Activated naive CD8-positive, alpha-beta T cell (primary cell): ENCODE results near the gene SLC9A9.
A peak's percentile ranks its signal among the peaks of the same experiment; 100 is the strongest.

Experiments used
- H3K27ac Mint-ChIP-seq: one replicate; pipeline ENCODE4 v1.8.0; 2021; ENCODE audit warnings: mixed read lengths
- H3K27me3 Mint-ChIP-seq: one replicate; pipeline ENCODE4 v1.8.0; 2021; ENCODE audit warnings: mixed read lengths
- H3K36me3 Mint-ChIP-seq: one replicate; pipeline ENCODE4 v1.8.0; 2021; ENCODE audit warnings: mixed read lengths
- H3K4me1 Mint-ChIP-seq: one replicate; pipeline ENCODE4 v1.8.0; 2021; ENCODE audit warnings: low read depth, mixed read lengths
- H3K4me3 Mint-ChIP-seq: one replicate; pipeline ENCODE4 v1.8.0; 2021; ENCODE audit warnings: mild to moderate bottlenecking, mixed read lengths
- H3K9me3 Mint-ChIP-seq: one replicate; pipeline ENCODE4 v1.8.0; 2021; ENCODE audit warnings: low read depth, mixed read lengths

SLC9A9 gene

GRCh38 chr3:143562789-143563188 is 285.5 kb downstream of the SLC9A9 start:
- H3K9me3 Mint-ChIP-seq: no peaks in the 10 kb centered on the region
- H3K4me3 Mint-ChIP-seq: no peak overlapping the region
- H3K27me3 Mint-ChIP-seq: no peaks in the 10 kb centered on the region
- H3K4me1 Mint-ChIP-seq: no peaks in the 10 kb centered on the region
- H3K36me3 Mint-ChIP-seq: peaks cover 18% of the 10 kb centered on the region
- no peak overlapping the region for H3K27ac Mint-ChIP-seq

GRCh38 chr3:143559296-143559695 is 289.0 kb downstream of the SLC9A9 start:
- peaks cover 31% of the 10 kb centered on the region for H3K36me3 Mint-ChIP-seq
- no peaks in the 10 kb centered on the region for H3K27me3 Mint-ChIP-seq
- no peaks in the 10 kb centered on the region for H3K4me1 Mint-ChIP-seq
- H3K4me3 Mint-ChIP-seq: no peak overlapping the region
- H3K9me3 Mint-ChIP-seq: peaks cover 4% of the 10 kb centered on the region
- H3K27ac Mint-ChIP-seq: no peak overlapping the region

GRCh38 chr3:143552851-143553250 is 295.4 kb downstream of the SLC9A9 start:
- no peak overlapping the region for H3K27ac Mint-ChIP-seq
- no peak overlapping the region for H3K4me3 Mint-ChIP-seq
- H3K27me3 Mint-ChIP-seq: no peaks in the 10 kb centered on the region
- no peaks in the 10 kb centered on the region for H3K4me1 Mint-ChIP-seq
- peaks cover 39% of the 10 kb centered on the region for H3K36me3 Mint-ChIP-seq
- peaks cover 4% of the 10 kb centered on the region for H3K9me3 Mint-ChIP-seq

DNA sequence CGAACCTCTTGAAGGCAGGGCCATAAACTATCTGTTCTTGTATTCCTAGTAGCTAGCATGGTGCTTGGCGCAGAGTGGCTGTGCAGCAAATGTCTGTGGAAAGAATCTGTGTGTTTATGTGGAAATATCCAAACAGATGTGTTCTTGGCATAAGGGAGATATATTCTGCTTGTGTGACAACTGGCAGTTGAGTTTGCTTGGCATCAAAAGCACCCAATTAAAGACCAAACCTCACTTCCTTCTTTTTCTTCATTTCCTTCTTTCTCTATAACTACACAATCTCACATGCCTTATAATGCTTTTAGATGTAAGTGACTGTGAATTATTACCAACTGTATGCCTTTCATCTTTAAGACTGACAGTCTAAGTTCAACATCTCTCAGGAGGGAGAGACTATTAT is 296.5 kb downstream of the SLC9A9 start:
- H3K4me3 Mint-ChIP-seq: no peak overlapping the region
- H3K36me3 Mint-ChIP-seq: peaks cover 45% of the 10 kb centered on the region
- H3K27me3 Mint-ChIP-seq: no peaks in the 10 kb centered on the region
- peaks cover 7% of the 10 kb centered on the region for H3K9me3 Mint-ChIP-seq
- no peak overlapping the region for H3K27ac Mint-ChIP-seq
- no peaks in the 10 kb centered on the region for H3K4me1 Mint-ChIP-seq

- no peaks in the 10 kb centered on the region for H3K4me1 Mint-ChIP-seq
- H3K27me3 Mint-ChIP-seq: no peaks in the 10 kb centered on the region
- peaks cover 11% of the 10 kb centered on the region for H3K9me3 Mint-ChIP-seq
- H3K4me3 Mint-ChIP-seq: no peak overlapping the region
- no peak overlapping the region for H3K27ac Mint-ChIP-seq
- H3K36me3 Mint-ChIP-seq: peaks cover 50% of the 10 kb centered on the region
Observed at GRCh38 chr3:143548861-143549497, 299.3 kb downstream of the SLC9A9 start.

- Mint-ChIP-seq H3K4me1 (no peaks in the 10 kb centered on the region), H3K36me3 (peaks cover 51% of the 10 kb centered on the region), H3K27me3 (no peaks in the 10 kb centered on the region), H3K4me3 (no peak overlapping the region), H3K27ac (no peak overlapping the region), H3K9me3 (peaks cover 11% of the 10 kb centered on the region)
Observed at GRCh38 chr3:143548393-143548792, 299.9 kb downstream of the SLC9A9 start.

DNA sequence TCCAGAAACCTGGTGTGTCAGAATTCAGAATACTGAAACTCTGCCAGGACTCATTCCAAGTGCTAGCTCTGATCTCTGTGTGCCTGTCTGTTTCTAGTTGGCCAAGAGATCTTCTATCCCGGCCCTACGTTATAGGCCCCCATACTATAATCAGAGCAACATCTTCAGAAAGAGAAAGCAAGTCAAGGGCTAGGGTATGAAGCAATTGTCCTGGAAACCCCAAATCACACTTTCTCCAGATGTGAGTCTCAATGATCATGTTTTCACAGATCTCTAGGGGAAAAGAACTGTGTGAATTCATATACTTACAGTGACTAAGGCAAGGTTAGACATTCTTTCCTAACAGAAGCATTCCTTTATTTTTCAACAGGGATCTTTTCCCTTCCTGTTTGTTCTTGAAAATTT is 309.7 kb downstream of the SLC9A9 start:
- no peak overlapping the region for H3K27ac Mint-ChIP-seq
- peaks cover 15% of the 10 kb centered on the region for H3K36me3 Mint-ChIP-seq
- H3K4me1 Mint-ChIP-seq: peaks cover 13% of the 10 kb centered on the region
- H3K27me3 Mint-ChIP-seq: no peaks in the 10 kb centered on the region
- H3K4me3 Mint-ChIP-seq: no peak overlapping the region
- no peaks in the 10 kb centered on the region for H3K9me3 Mint-ChIP-seq

- H3K27ac Mint-ChIP-seq: no peak overlapping the region
- no peaks in the 10 kb centered on the region for H3K27me3 Mint-ChIP-seq
- H3K4me1 Mint-ChIP-seq: peaks cover 13% of the 10 kb centered on the region
- H3K36me3 Mint-ChIP-seq: peaks cover 12% of the 10 kb centered on the region
- no peak overlapping the region for H3K4me3 Mint-ChIP-seq
- no peaks in the 10 kb centered on the region for H3K9me3 Mint-ChIP-seq
Observed at GRCh38 chr3:143538061-143538460, 310.2 kb downstream of the SLC9A9 start.

GRCh38 chr3:143536817-143537535 is 311.3 kb downstream of the SLC9A9 start:
- Mint-ChIP-seq H3K4me1 (peaks cover 13% of the 10 kb centered on the region), H3K9me3 (no peaks in the 10 kb centered on the region), H3K36me3 (peaks cover 9% of the 10 kb centered on the region), H3K27me3 (no peaks in the 10 kb centered on the region), H3K27ac (no peak overlapping the region), H3K4me3 (no peak overlapping the region)

DNA sequence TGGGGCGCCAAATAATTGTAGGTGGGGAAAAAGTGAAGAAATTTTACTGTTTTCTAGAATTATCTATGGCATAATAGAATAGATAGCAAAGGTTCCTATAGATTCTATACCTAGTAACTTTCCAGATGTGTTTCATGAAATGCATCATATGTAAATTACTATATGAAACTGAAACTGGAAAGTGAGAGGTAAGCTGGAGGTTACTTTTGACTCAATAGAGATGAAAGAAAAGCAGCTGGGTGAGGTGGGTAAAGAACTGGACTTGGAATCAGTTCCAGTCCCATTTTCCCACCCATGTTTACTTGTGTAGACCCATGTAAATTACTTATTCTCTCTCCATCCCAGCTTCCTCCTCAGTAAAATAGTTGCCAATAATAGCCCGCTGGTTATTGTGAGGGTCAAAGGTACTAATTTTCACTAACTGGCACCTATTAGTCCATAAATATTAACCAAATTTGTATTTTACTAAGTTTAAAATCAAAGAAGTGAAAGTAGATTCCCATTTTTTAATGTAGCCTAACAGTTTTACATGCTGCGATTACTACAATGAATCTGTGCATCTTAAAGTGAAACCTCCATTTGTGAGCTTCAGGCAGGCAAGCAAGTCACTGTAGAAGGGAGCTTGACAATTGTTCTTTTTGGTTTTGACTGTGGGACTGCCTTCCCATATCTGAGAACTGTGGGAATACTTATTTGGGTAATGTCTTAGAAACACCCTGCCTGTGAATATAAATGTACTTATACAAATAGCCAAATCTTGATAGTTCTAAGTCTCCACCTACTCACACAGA is 312.1 kb downstream of the SLC9A9 start:
- peaks cover 8% of the 10 kb centered on the region for H3K36me3 Mint-ChIP-seq
- no peaks in the 10 kb centered on the region for H3K27me3 Mint-ChIP-seq
- H3K9me3 Mint-ChIP-seq: no peaks in the 10 kb centered on the region
- no peak overlapping the region for H3K27ac Mint-ChIP-seq
- peaks cover 13% of the 10 kb centered on the region for H3K4me1 Mint-ChIP-seq
- H3K4me3 Mint-ChIP-seq: no peak overlapping the region

DNA sequence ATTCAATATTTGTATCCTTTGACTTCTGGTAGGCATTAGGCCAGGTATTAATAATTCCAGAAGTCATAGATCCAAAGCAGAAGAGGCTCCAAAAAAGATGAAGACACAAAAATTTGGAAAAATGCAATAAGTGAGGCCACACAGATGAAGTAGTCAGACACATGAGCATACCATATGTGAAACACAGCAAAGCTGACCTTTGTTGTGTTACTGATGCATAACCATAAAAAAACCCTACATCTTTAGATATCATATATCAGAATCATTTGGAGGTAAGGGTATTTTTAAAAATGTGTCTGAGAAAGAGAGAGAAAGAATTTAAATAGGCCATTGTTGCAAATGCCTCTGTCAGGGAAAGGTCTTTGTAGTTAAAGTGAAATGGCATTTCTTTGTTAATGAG is 314.9 kb downstream of the SLC9A9 start:
- Mint-ChIP-seq H3K27me3 (no peaks in the 10 kb centered on the region), H3K4me3 (no peak overlapping the region), H3K9me3 (no peaks in the 10 kb centered on the region), H3K36me3 (peaks cover 2% of the 10 kb centered on the region), H3K4me1 (peaks cover 25% of the 10 kb centered on the region), H3K27ac (no peak overlapping the region)

DNA sequence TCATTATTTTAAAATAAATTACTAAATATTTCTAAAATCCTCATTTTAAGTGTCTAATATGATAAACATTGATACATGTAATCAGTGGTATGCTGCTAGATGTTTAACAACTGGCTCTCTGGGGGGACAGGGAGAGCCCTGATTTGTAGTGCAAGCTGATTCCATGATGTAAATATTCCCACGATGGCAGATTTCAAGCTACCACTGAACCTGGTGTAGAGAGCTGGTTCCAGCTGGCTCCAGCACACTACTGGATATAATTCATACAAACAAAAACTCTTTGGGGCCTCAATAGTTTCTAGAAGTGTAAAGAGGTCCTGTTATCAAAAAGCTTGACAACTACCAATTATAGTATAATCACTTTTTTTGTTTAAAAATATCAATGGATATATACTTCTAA is 316.2 kb downstream of the SLC9A9 start:
- H3K4me1 Mint-ChIP-seq: peaks cover 32% of the 10 kb centered on the region
- H3K9me3 Mint-ChIP-seq: no peaks in the 10 kb centered on the region
- no peak overlapping the region for H3K27ac Mint-ChIP-seq
- H3K4me3 Mint-ChIP-seq: no peak overlapping the region
- peaks cover 2% of the 10 kb centered on the region for H3K36me3 Mint-ChIP-seq
- no peaks in the 10 kb centered on the region for H3K27me3 Mint-ChIP-seq

DNA sequence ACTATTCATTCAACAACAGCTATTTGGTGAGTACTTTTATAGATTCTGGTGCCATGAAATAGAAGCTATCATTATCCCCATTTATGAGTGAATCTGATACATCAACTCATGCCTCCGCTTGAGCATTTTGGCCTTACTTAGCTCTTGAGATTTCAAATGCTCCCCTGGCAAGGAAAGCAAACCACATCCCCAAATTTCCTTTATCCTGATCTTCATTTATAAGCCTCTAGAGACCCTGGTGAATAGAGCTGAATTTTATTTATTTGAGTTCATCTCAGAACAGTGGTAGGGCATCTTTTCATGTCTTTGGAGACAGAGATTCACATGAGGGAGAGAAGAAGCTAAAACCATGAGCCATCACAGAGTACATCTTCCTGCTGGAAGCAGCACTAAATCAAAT is 317.2 kb downstream of the SLC9A9 start:
- H3K4me3 Mint-ChIP-seq: no peak overlapping the region
- H3K4me1 Mint-ChIP-seq: peaks cover 26% of the 10 kb centered on the region
- H3K27me3 Mint-ChIP-seq: no peaks in the 10 kb centered on the region
- peak overlapping the region; percentile 11 for H3K27ac Mint-ChIP-seq
- peaks cover 7% of the 10 kb centered on the region for H3K36me3 Mint-ChIP-seq
- no peaks in the 10 kb centered on the region for H3K9me3 Mint-ChIP-seq

- Mint-ChIP-seq H3K27ac (no peak overlapping the region), H3K4me1 (peaks cover 21% of the 10 kb centered on the region)
Observed at GRCh38 chr3:143529798-143530197, 318.5 kb downstream of the SLC9A9 start.

DNA sequence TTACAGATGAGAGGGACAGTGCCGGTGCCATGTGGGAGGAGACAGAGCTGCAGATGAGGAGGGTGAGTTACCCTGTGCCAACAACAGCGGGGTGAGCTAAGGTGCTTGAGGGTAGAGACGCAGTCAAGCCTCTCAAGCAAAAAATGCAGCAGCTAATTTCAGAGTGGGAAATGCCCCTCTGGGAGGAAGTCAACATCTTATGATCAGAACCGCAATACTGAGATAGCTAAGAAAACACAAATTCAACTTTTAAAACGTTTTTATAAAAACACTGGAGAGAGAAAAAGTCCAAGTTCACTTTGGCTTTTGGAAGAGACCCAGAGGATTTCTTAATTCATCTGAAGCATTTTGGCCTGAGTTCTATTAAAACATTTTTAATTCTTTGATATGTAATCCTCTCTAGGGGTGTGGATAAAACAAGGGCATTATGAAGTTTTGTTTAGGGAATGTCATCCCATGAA is 319.2 kb downstream of the SLC9A9 start:
- peak overlapping the region; percentile 53 for H3K4me3 Mint-ChIP-seq
- peaks cover 21% of the 10 kb centered on the region for H3K4me1 Mint-ChIP-seq
- H3K27ac Mint-ChIP-seq: peak overlapping the region; percentile 46
- no peaks in the 10 kb centered on the region for H3K27me3 Mint-ChIP-seq
- H3K9me3 Mint-ChIP-seq: no peaks in the 10 kb centered on the region
- peaks cover 15% of the 10 kb centered on the region for H3K36me3 Mint-ChIP-seq

More at GRCh38 chr3:143529798-143530197, 318.5 kb downstream of the SLC9A9 start:
- no peak overlapping the region for H3K4me3 Mint-ChIP-seq
- no peaks in the 10 kb centered on the region for H3K9me3 Mint-ChIP-seq
- peaks cover 11% of the 10 kb centered on the region for H3K36me3 Mint-ChIP-seq
- no peaks in the 10 kb centered on the region for H3K27me3 Mint-ChIP-seq
